HG02840 (cell line): ENCODE data around the gene LGALS7B.
"Not testable (repeated sequence)": the region's sequence is repeated elsewhere in the genome, so short reads cannot be mapped to it uniquely, and the experiment has no call there.

ENCODE experiments used
- ATAC-seq: cut with Tn5 transposase; IDR thresholded peaks from one replicate; pipeline ENCODE4 v1.9.1; 2021; ENCODE audit warnings: mild to moderate bottlenecking, moderate library complexity, moderate number of reproducible peaks; ENCODE audit not compliant: unreplicated experiment, low FRiP score

The LGALS7B gene

DNA sequence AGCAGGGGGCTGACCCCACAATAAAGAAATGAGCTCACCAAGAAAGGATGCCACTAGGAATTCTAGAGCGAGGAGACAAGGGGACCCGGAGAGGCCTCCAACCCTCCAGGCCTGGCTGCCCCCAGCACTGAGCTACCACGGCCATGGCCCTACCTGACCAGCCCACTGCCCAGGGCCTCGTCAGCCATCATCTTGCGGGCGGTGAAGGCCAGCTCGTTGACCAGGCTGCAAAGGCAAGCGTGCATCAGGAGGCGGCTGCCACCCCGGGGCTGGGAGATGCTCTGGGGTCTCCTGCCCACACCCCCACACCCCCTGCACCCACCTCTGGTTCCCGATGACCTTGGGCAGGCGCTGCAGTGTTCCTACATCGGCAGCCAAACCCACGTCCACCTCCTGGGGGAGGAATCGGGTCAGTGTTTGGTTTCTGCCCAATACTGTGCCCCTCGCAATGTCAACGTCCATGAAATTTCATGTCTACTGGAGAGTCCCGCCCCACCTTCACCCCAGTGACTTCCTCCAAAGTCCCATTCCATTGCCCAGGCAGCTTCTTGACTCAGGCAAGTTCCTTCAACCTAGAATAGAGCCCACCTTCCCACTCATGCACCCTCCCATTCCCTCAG lies 27.2 kb downstream of the LGALS7B start:
- no peak for ATAC-seq

DNA sequence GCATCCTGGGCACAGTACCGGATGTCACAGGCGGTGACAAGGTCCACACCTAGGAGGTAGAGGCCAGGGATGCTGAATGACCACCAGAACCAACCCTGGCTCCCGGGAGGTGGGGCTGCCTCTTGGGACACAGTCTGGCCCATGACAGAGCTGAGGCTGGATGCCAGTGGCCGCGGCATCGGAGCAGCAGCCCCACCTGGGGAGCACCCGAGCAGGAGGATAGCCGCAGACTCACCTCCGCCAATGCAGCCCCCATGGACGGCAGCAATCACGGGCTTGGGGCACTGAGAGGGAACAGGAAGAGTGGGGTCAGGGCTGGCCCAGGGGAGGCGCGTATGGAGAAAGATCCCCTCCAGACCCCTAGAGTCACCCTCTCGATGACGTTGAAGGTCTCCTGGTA lies 28.1 kb downstream of the LGALS7B start:
- no peak for ATAC-seq

DNA sequence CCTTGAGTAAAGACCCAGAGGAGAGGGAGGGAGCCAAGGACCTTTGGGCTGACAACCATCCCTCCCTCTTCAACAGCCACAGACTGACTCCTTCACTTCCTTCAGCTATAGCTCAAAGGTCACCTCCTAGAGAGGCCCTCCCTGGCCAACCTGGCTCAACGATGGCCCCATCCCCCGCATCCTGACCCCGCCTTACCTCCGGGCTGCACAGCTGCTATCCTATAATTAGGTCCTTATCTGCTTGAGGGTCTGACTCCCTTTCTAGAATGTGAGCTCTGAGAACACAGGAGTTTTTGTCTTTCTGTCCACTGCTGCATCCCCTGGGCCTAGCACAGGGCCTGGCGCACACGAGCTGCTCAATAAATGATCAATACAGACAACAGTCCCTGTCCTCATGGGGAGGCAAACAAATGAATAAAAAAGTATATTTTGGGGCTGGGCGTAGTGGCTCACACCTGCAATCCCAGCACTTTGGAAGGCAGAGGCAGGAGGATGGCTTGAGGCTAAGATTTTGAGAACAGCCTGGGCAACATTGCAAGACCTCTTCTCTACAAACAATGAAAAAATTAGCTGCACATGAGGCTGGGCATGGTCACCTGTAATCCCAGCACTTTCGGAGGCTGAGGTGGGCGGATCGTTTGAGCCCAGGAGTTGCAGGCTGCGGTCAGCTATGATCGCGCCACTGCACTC lies 30.4 kb downstream of the LGALS7B start:
- ATAC-seq, result no peak

DNA sequence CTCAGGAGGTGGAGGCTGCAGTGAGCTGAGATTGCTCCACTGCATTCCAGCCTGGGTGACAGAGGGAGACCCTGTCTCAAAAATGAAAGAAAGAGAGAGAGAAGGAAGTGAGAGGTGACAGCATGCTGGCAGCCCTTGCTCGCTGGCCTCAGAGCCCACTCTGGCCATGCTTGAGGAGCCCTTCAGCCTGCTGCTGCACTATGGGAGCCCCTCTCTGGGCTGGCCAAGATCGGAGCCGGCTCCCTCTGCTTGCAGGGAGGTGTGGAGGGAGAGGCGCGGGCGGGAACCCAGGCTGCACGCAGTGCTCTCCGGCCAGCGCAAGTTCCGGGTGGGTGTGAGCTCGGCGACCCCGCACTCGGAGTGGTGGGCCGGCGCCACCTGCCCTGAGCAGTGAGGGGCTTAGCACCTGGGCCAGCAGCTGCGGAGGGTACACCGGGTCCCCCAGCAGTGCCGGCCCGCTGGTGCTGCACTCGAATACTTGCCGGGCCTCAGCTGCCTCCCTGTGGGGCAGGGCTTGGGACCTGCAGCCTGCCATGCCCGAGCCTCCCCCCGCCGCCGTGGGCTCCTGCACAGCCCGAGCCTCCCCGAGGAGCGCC lies 32.3 kb downstream of the LGALS7B start:
- not testable (repeated sequence) for ATAC-seq

DNA sequence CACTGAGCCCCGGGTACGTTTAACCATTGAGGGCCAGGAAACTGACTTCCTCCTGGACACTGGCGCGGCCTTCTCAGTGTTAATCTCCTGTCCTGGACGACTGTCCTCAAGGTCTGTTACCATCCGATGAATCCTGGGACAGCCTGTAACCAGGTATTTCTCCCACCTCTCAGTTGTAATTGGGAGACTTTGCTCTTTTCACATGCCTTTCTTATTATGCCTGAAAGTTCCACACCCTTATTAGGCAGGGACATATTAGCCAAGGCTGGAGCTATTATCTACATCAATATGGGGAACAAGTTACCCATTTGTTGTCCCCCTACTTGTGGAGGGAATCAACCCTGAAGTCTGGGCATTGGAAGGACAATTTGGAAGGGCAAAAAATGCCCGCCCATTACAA lies 36.9 kb downstream of the LGALS7B start:
- ATAC-seq, result not testable (repeated sequence)

DNA sequence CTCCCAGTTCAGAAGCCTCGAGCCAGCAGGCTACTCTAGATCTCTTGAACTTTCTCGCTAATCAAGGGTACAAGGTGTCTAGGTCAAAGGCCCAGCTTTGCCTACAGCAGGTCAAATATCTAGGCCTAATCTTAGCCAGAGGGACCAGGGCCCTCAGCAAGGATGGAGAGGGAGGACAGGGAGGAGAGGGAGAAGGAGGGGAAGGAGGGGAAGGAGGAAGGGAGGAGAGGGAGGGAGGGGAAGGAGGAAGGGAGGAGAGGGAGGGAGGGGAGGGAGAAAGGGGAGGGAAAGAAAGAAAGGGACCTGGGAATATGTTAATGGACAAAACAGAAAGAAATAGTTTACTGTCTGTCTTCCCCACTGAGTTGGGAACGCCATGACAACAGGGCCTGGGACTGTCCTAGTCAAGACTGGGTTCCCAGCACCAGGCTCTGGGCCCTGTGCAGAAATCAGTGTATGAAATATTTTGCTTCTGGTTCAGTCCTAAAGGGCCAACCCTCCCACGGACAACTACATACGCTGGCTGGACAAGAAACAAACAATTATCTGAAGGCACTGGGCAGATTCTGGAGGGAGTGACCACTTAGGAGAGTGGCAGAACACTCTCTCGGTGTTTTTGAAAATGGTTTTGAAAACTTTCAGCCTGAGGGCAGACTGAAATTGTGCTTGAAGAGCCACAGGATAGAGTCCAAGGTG lies 38.0 kb downstream of the LGALS7B start:
- no peak for ATAC-seq

DNA sequence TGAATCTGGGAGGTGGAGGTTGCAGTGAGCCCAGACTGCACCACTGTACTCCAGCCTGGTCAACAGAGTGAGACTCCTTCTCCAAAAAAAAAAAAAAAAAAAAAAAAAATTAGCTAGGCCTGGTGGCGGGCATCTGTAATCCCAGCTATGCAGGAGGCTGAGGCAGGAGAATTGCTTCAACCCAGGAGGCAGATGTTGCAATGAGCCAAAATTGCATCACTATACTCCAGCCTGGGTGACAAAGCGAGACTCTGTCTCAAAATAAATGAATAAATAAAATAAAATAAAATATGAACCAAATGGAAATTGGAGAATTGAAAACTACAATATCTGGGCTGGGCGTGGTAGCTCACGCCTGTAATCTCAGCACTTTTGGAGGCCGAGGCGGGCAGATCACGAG lies 40.2 kb downstream of the LGALS7B start:
- not testable (repeated sequence) for ATAC-seq

DNA sequence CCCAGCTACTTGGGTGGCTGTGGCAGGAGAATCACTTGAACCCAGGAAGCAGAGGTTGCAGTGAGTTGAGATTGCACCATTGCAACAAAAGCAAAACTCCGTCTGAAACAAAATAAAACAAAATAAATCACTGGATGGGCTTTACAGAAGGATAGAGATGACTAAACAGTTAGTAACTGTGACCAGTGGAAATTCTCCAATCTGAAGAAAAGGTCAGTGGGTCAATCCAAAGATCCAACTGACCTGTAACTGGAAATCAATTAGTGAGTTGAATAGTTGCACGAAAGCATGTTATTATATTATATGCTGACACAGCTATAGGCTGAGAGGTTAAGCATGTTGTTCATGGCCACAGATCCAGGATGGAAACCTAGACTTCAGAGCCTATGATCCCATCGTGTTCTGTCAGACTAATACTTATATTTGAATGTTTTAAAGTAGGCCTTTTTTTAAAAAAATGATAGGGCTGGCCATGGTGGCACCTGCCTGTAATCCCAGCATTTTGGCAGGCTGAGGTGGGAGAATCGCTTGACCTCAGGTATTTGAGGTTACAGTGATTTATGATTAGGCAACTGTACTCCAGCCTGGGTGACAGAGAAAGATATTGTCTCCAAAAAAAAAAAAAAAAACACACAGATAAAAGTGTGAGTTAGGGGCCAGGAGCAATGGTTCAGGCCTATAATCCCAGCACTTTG lies 41.2 kb downstream of the LGALS7B start:
- no peak for ATAC-seq

DNA sequence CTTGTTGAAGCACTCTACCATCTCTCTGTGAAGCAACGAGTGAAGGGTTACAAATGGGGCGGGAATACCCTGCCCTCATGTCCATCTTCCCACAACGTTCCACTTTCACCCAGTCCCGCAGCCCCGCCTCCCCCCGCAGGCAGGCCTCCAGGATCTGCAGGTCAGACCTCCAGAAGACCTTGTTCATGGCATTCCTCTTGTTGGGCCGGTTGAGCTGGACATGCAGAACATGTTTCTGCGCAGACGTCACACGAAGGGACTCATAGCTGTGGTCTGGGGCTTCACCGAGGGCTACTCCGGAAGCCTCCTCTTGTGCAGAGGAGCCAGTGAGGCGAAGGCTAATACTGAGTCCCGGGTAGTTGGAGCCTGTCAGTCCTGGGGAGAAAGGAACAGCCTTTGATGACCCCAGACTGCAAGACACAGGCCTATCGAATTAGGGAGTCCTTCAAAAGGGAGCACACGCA lies 42.2 kb downstream of the LGALS7B start:
- peak; percentile 32 for ATAC-seq

DNA sequence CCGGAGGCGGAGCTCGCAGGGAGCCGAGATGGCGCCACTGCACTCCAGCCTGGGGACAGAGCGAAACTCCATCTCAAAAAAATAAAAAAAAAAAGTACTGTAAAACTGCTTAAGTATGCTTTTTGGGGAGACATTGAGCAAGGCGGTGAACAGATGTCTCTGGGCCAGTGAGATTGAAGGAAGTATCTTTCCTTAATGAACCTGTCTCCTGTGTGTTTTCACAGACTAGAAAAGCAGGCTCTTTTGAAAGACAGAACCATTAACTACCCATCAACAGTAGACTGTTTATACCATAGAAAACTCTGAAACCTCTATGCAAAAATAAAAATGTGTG lies 44.1 kb downstream of the LGALS7B start:
- no peak for ATAC-seq

DNA sequence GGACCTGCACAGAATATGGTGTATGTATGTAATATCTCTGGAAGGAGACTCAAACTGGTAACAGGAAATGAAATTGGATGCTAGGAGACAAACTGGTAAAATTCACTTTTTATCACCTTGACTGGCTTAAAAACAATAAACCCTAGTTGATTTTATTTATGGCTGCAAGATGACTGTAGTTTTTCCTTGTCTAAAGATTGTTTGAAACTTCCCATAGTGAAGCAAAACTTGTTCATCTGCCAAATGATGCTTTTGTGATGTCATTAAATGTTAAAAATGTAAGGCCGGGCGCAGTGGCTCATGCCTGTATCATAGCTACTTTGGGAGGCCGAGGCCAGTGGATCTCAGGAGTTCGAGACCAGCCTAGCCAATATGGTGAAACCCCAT lies 45.1 kb downstream of the LGALS7B start:
- ATAC-seq, result no peak

DNA sequence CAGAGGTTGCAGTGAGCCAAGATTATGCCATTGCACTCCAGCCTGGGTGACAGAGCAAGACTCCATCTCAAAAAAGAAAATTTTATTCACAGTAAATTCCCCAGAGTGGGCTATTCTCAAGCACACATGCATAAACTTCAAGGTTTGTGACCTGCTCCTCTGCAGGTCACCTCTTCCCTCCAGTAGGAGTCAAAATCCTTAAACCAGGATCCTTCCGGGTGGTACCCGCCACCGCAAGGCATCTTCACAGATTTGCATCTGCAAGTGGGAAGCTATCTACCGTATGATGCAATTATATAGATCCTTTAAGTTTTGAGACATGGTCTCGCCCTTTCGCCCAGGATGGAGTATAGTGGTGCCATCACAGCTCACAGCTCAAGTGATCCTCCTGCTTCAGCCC lies 45.6 kb downstream of the LGALS7B start:
- ATAC-seq, result no peak

DNA sequence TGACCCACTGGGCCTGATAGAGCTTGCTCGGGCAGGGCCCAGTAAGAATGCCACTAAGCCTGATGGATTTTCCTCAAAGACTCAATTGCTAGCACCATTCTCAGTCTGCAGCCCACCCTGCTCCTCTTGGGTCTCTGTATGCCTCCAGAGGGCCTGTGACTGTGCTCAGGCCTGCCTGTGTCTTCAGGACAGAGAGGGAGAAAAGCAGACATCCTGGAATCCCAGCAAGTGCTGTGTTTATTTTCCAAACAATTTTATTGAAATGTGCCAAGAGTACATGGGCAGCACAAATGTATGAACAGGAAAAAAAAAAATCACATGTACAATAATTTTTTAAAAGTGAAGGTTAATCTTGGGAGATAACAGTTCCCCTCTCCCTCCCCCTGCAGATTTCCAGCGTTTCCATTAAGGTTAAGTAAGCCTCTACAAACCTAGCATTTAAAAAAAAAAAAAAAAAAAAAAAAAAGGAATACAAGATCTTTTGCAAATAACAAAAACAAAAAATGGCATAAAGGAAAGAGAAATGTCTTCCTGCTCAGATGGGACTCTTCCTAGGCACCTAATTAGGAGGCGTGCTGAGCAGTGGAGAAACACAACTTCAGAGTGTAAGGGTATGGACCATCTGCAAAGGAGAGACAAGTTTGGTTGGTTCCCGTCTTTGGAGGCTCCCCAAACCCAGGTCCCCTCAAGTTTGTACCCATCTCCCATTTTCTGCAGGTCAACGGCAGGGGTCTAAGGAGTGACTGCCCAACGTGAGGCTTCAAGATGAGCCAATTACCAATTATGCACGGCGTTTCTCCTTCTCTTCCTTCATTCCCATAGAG lies 47.4 kb downstream of the LGALS7B start:
- no peak for ATAC-seq

DNA sequence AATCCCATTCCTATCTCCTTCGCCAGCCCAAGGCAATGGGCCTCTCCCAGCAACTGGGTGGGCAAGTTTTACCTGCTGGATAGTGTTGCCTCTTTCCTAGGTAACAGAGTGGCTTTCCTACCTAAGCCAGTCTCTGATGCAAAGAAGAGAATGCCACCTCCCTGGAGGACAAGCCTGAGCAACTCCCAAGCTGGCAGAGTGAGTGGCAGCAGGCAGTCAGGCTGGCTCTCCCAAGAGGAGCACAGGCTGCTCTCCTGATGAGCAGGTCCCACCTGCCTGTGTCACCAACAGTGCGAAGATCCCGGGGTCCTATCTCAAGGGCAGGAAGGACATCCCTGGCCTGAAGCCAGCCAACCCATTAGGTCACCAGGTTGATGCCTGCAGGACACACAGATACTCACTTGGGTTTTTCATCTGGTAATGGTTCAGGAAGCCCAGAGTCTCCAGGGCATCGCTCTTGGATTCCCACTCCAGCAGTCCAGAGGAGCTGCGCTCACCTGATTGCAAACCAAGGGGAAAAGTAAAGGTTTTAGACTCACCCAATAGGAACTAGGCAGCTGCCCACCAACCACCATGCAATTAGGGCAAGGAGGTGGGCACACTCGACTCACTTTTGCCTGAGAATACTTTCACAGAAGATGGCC lies 48.1 kb downstream of the LGALS7B start:
- no peak for ATAC-seq

DNA sequence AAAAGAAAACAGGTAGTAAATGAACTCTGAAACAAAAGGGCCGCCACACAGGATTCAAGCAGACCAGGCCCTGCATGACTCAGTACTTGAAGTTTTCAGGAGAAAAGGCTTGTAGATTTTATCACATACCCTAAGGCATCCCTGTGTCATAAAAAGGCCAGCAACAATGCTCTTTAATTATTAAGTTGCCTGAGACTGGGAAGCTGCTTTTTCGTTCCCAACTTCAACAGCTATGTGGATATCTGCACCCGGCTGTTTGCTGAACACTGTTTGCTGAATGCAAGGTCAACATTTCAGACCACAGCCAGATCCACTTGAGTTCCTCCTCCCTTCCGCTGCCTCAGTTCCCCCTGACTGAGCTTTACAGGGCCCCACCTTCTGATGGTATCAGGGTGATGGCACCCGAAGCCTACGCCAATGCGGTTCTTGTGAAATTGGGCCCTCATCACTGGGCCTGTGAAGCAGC lies 48.7 kb downstream of the LGALS7B start:
- ATAC-seq, result no peak

DNA sequence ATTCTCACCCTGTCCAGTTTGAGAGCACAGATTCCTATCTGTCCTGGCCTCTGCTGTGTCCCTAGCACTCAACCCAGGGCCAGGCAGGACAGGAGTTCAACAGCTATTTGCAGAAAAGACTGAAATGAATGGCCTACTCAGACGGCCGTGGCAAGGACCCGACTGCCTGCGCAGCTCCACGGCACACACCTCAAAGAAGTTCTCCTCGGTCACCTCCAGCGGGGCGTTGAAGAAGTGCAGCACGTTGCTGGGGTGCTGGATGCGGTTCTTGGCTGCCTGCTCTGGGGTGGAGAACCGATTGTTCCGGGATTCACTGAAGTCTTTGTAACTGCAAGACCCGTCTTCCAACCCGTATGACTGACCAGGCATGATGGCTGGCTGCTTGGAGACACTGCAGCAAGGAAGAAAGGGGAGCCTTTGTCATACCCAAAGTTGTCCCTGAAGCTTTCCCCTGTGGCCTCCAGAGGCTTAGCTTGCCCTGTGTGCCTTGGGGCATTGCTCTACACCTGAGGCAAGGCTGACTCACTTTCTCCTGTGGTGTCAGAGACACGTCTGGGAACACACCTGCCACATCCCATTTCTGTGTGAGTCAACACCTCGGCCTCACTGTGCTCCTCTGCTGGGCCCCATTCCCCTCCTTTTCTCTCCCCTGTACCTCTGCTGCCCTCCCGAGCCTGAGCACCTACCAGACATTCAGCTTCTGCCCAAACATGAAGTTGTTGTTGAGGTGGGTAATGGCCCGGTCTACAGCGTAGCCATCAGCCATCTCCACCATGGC lies 49.4 kb downstream of the LGALS7B start:
- ATAC-seq, result no peak

DNA sequence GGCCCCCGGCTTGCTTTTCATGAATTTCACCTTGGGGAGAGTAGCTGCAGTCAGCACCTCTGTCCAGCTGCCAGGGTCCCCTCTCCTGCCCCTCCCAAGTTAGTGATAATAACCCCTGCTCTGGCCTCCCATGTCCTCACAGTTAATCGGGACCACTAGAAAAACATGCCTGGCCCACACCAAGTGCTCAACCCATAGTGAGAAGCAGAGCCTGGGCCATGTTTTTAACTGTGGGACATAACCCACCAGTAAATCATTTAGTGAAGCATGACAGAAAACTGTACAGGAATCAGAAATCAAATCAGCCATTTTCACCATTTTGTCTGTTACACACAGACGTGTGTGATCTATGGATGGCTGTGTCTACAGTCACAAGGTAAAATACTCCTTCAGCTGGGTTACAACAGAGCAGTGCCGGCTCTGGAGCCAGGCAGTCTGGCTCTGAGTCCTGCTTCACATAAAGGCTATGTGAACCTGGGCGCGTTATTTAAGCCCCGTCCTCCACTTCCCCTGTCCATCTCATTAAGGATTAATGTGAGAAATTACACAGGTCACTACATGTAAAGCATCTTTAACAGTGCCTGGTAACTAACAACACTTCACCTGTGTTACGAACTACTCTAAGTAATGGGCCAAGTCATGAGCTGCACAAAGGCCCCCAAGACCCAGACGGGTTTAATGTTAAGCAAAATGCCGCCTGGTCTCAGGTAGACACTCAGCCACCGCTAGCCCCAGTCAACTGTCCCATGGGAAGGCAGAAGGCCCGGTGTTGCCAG lies 50.2 kb downstream of the LGALS7B start:
- ATAC-seq, result no peak
